Activated CD4-positive, alpha-beta T cell treated with anti-CD3 and anti-CD28 coated beads, Interleukin-2, amount 10 ng/mL, durations not matched to agents 7 days and 5 days (primary cell): ENCODE data around the gene EPOP. TPM values are rescaled to one million over a fixed set of nuclear protein-coding genes. Genes with fewer than 3 reads are reported as not detected.

Experiments used
- CTCF ChIA-PET: fragments of 350-600 bp; sonication (Branson Sonifier 250); formaldehyde crosslinking; loops from one replicate; lab custom pipeline; 2021; ENCODE audit warnings: antibody characterized with exemption; lab: Charles Lee
- POLR2A ChIA-PET: fragments of 350-600 bp; sonication (Branson Sonifier 250); formaldehyde crosslinking; loops from one replicate; lab custom pipeline; 2021; ENCODE audit warnings: antibody characterized with exemption; lab: Charles Lee
- DNase-seq: peaks from one replicate; pipeline ENCODE4 v3.0.0-alpha.2; 2020
- H3K27ac Mint-ChIP-seq: one replicate; pipeline ENCODE4 v1.8.0; 2021; ENCODE audit warnings: mild to moderate bottlenecking, moderate library complexity, mixed read lengths
- H3K27me3 Mint-ChIP-seq: one replicate; pipeline ENCODE4 v1.8.0; 2021; ENCODE audit warnings: mixed read lengths
- H3K36me3 Mint-ChIP-seq: one replicate; pipeline ENCODE4 v1.8.0; 2021; ENCODE audit warnings: low read depth, mixed read lengths
- H3K4me1 Mint-ChIP-seq: one replicate; pipeline ENCODE4 v1.8.0; 2021; ENCODE audit warnings: mixed read lengths
- H3K4me3 Mint-ChIP-seq: one replicate; pipeline ENCODE4 v1.8.0; 2021; ENCODE audit warnings: mild to moderate bottlenecking, moderate library complexity, mixed read lengths
- H3K9me3 Mint-ChIP-seq: one replicate; pipeline ENCODE4 v1.8.0; 2021; ENCODE audit warnings: mixed read lengths
- total RNA-seq, 2 experiments: library from RNA; stranded (reverse); gene quantifications; one replicate each; pipeline ENCODE4 v1.2.3, GENCODE V29; 2021

Gene EPOP
- 1 to 10 TPM; 7.5 to 7.8 TPM for total RNA-seq

DNA sequence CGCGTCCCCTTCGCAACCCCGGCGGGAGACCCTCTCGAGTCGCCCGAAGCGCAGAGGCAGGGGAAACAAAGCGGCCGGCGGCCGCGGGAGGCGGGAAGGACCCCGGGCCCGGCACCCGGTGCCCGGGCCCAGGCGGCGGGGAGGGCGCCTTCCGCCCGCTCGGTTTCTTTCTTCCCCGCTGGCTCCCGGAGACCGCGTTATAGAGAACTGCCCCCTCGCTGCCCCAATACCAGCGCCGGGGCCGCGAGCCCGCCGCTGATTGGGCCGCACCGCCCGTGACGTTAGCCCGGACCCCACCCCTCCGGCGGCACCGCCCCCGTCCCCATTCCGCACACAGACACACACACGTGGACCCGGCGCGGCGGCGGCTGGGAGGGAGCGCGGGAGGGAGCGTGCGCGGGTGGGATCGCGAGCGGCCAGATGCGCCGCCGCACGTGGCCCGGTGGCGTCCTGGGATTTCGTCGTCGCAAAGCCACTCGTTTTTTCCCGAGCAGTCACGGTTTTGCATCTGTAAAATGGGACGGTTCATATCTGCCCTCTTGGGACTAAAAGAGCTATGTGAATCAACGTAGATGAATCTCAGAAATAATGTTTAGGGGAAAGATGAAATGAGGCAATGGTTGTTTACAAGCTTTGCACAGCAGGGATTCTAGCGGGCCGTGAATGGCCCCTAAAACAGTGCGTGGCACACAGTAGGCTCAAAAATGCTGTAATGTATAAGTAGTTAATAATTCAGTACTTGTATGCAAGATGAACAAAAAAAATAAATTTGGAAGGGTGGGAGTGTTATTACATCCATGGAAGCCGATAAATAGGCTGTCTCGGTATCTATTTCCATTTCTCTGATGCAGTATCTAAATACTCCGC, at the start of gene EPOP:
EPOP (minus strand) TSS at position 209 of the 867 bp plus-strand sequence. CDS start 462 bp downstream, outside the sequence.
- H3K4me3 Mint-ChIP-seq = peak within 1 kb of the TSS; percentile 55
- ChIA-PET CTCF (interaction anchor here (0.9 to 6.0 kb wide), 6 partner anchors 8 to 117 kb away, joined by 3 to 57 read pairs (median 5); no protein-coding TSS in a partner anchor), POLR2A (no interaction called here)
- no peaks in the 10 kb centered on the region for H3K9me3 Mint-ChIP-seq
- peaks cover 28% of the 10 kb centered on the region for H3K27me3 Mint-ChIP-seq
- H3K4me1 Mint-ChIP-seq = peaks cover 43% of the 10 kb centered on the region
- DNase-seq = peak; percentile 90
- H3K27ac Mint-ChIP-seq = peak within 1 kb of the TSS; percentile 36
- H3K36me3 Mint-ChIP-seq = no peaks in the 10 kb centered on the region

DNA sequence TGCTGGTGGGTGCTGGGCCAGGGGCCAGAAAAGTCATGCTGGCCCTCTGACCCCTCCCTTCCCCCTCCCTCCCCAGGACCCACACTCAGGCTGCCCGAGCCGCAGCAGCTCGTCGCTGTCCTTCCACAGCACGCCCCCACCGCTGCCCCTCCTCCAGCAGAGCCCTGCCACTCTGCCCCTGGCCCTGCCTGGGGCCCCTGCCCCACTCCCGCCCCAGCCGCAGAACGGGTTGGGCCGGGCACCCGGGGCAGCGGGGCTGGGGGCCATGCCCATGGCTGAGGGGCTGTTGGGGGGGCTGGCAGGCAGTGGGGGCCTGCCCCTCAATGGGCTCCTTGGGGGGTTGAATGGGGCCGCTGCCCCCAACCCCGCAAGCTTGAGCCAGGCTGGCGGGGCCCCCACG, 47.0 kb upstream of the EPOP start:
- Mint-ChIP-seq H3K36me3 (peaks cover 48% of the 10 kb centered on the region), H3K27ac (no peak overlapping the region), H3K9me3 (no peaks in the 10 kb centered on the region), H3K27me3 (no peaks in the 10 kb centered on the region), H3K4me3 (no peak overlapping the region), H3K4me1 (peaks cover 31% of the 10 kb centered on the region)
- CTCF ChIA-PET = interaction anchor here (1.0 to 2.0 kb wide), 3 partner anchors 12 to 17 kb away, joined by 3 to 6 read pairs (median 3); partner anchors contain the start of gene MLLT6
- POLR2A ChIA-PET = no interaction called here
- DNase-seq = no peak

GRCh38 chr17:38720941-38721340, 46.2 kb upstream of the EPOP start:
- CTCF ChIA-PET = interaction anchor here (2.0 kb wide), 1 partner anchor 11 kb away, joined by 6 read pairs; no protein-coding TSS in a partner anchor
- H3K36me3 Mint-ChIP-seq = peaks cover 50% of the 10 kb centered on the region
- no peaks in the 10 kb centered on the region for H3K27me3 Mint-ChIP-seq
- no peak overlapping the region for H3K4me3 Mint-ChIP-seq
- no peaks in the 10 kb centered on the region for H3K9me3 Mint-ChIP-seq
- H3K4me1 Mint-ChIP-seq = peaks cover 27% of the 10 kb centered on the region
- peak overlapping the region; percentile 54 for H3K27ac Mint-ChIP-seq
- no peak for DNase-seq
- POLR2A ChIA-PET = no interaction called here

GRCh38 chr17:38719943-38720641, 45.3 kb upstream of the EPOP start:
- no peaks in the 10 kb centered on the region for H3K27me3 Mint-ChIP-seq
- H3K27ac Mint-ChIP-seq = peak overlapping the region; percentile 41
- ChIA-PET CTCF (interaction anchor here (1.5 to 1.9 kb wide), 3 partner anchors 9 to 11 kb away, joined by 3 to 7 read pairs (median 4); no protein-coding TSS in a partner anchor), POLR2A (interaction anchor here (0.6 kb wide), 1 partner anchor 8 kb away, joined by 3 read pairs; no protein-coding TSS in a partner anchor)
- DNase-seq = no peak
- peaks cover 31% of the 10 kb centered on the region for H3K4me1 Mint-ChIP-seq
- H3K9me3 Mint-ChIP-seq = no peaks in the 10 kb centered on the region
- no peak overlapping the region for H3K4me3 Mint-ChIP-seq
- H3K36me3 Mint-ChIP-seq = peaks cover 51% of the 10 kb centered on the region

GRCh38 chr17:38719289-38719942, 44.7 kb upstream of the EPOP start:
- DNase-seq = no peak
- CTCF ChIA-PET = interaction anchor here (0.9 to 1.9 kb wide), 6 partner anchors 8 to 21 kb away, joined by 3 to 7 read pairs (median 4); partner anchors contain the start of gene CISD3
- Mint-ChIP-seq H3K4me1 (peaks cover 28% of the 10 kb centered on the region), H3K4me3 (no peak overlapping the region), H3K9me3 (no peaks in the 10 kb centered on the region), H3K27me3 (no peaks in the 10 kb centered on the region), H3K27ac (peak overlapping the region; percentile 31), H3K36me3 (peaks cover 51% of the 10 kb centered on the region)
- POLR2A ChIA-PET = interaction anchor here (0.6 to 1.0 kb wide), 3 partner anchors 8 to 15 kb away, joined by 3 to 10 read pairs (median 3); partner anchors contain the start of gene MLLT6

DNA sequence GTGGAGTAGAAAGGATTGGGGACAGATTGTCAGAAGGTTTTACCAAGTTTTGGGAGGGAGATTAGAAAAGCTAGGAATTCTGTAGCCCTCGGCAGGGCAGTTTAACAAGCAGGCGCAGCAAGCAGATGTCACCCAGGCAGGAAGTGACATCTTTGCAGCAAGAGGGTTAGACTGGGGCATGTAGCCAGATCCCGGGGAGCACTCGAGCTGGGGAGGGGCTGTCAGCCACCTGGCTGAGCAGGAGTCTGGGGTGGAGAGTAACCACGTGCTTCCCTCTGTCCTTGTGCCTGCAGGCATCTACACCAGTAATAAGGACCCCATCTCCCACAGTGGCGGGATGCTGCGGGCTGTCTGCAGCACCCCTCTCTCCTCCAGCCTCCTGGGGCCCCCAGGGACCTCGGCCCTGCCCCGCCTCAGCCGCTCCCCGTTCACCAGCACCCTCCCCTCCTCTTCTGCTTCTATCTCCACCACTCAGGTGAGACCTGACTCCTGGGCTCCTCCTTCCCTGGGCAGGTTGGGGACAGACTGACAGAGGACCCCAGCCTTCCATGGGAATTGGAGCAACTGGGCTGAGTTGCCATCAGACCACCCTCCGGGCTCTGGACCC, 42.5 kb upstream of the EPOP start:
- Mint-ChIP-seq H3K4me1 (peaks cover 33% of the 10 kb centered on the region), H3K27ac (peak overlapping the region; percentile 11), H3K9me3 (no peaks in the 10 kb centered on the region), H3K36me3 (peaks cover 60% of the 10 kb centered on the region), H3K4me3 (no peak overlapping the region), H3K27me3 (no peaks in the 10 kb centered on the region)
- POLR2A ChIA-PET = interaction anchor here (1.3 kb wide), 1 partner anchor 11 kb away, joined by 3 read pairs; no protein-coding TSS in a partner anchor
- no peak for DNase-seq
- CTCF ChIA-PET = interaction anchor here (0.5 to 2.1 kb wide), 3 partner anchors 9 to 78 kb away, joined by 4 to 5 read pairs (median 5); no protein-coding TSS in a partner anchor

- Mint-ChIP-seq H3K4me1 (peaks cover 39% of the 10 kb centered on the region), H3K27ac (no peak overlapping the region), H3K36me3 (peaks cover 66% of the 10 kb centered on the region), H3K9me3 (no peaks in the 10 kb centered on the region), H3K4me3 (no peak overlapping the region), H3K27me3 (no peaks in the 10 kb centered on the region)
- POLR2A ChIA-PET = interaction anchor here (1.3 kb wide), 1 partner anchor 12 kb away, joined by 3 read pairs; no protein-coding TSS in a partner anchor
- CTCF ChIA-PET = interaction anchor here (0.5 to 2.1 kb wide), 6 partner anchors 9 to 79 kb away, joined by 3 to 7 read pairs (median 4); no protein-coding TSS in a partner anchor
- DNase-seq = no peak
Measured at GRCh38 chr17:38716368-38717005, 41.7 kb upstream of the EPOP start.

- Mint-ChIP-seq H3K4me1 (peaks cover 46% of the 10 kb centered on the region), H3K36me3 (peaks cover 67% of the 10 kb centered on the region)
Measured at GRCh38 chr17:38715216-38715943, 40.6 kb upstream of the EPOP start.

GRCh38 chr17:38713456-38714075, 38.8 kb upstream of the EPOP start:
- DNase-seq = no peak
- Mint-ChIP-seq H3K36me3 (peaks cover 71% of the 10 kb centered on the region), H3K4me3 (no peak overlapping the region), H3K27ac (no peak overlapping the region), H3K27me3 (no peaks in the 10 kb centered on the region), H3K9me3 (no peaks in the 10 kb centered on the region), H3K4me1 (peaks cover 55% of the 10 kb centered on the region)
- CTCF ChIA-PET = no interaction called here
- POLR2A ChIA-PET = no interaction called here

More at GRCh38 chr17:38715216-38715943, 40.6 kb upstream of the EPOP start:
- POLR2A ChIA-PET = interaction anchor here (0.6 kb wide), 1 partner anchor 11 kb away, joined by 4 read pairs; no protein-coding TSS in a partner anchor
- H3K27me3 Mint-ChIP-seq = no peaks in the 10 kb centered on the region
- no peak overlapping the region for H3K4me3 Mint-ChIP-seq
- DNase-seq = no peak
- H3K27ac Mint-ChIP-seq = peak overlapping the region; percentile 64
- H3K9me3 Mint-ChIP-seq = no peaks in the 10 kb centered on the region
- CTCF ChIA-PET = interaction anchor here (0.6 to 2.1 kb wide), 7 partner anchors 9 to 438 kb away, joined by 3 to 7 read pairs (median 4); no protein-coding TSS in a partner anchor

DNA sequence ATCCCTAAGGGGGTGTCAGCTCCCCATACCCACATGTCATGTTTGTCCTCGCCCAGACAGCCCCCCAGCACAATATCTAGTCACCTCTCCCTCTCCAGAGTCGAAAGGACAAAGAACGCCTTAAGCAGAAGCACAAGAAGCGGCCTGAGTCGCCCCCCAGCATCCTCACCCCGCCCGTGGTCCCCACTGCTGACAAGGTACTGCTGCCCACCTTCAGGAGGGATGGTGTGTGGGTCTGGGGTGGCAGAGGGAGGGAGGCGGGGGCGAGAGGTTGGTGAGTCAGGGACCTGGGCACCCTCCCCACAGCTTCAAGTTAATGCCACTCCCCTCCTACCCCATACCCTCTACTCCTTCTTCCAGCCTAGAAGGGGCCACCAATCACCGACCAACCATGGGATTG, 37.8 kb upstream of the EPOP start:
- ChIA-PET POLR2A (no interaction called here), CTCF (no interaction called here)
- no peak for DNase-seq
- H3K4me1 Mint-ChIP-seq = peaks cover 61% of the 10 kb centered on the region
- H3K4me3 Mint-ChIP-seq = no peak overlapping the region
- H3K27me3 Mint-ChIP-seq = no peaks in the 10 kb centered on the region
- H3K27ac Mint-ChIP-seq = peak overlapping the region; percentile 46
- H3K9me3 Mint-ChIP-seq = no peaks in the 10 kb centered on the region
- peaks cover 73% of the 10 kb centered on the region for H3K36me3 Mint-ChIP-seq
